PC-3 (cell line): ENCODE data around the gene HTR4.

Experiments used
- EZH2 ChIP-seq: fragments of 300-600 bp; sonication (generic); IDR thresholded peaks from one replicate; pipeline ENCODE4 v1.6.1; 2017; ENCODE audit warnings: antibody characterized with exemption, mild to moderate bottlenecking, low read length; ENCODE audit not compliant: unreplicated experiment
- EZH2phosphoT487 ChIP-seq: fragments of 300-600 bp; sonication (generic); IDR thresholded peaks from 2 replicates; pipeline ENCODE4 v1.6.1; 2018; ENCODE audit warnings: mild to moderate bottlenecking, antibody characterized with exemption, low read length, borderline replicate concordance
- TF ChIP-seq, protein P1 (sequence below): fragments of 300-600 bp; sonication (generic); conservative IDR thresholded peaks from 2 replicates; pipeline ENCODE4 v1.5.1; 2017; ENCODE audit warnings: antibody characterized with exemption, low read depth, mild to moderate bottlenecking, low read length

DNA sequence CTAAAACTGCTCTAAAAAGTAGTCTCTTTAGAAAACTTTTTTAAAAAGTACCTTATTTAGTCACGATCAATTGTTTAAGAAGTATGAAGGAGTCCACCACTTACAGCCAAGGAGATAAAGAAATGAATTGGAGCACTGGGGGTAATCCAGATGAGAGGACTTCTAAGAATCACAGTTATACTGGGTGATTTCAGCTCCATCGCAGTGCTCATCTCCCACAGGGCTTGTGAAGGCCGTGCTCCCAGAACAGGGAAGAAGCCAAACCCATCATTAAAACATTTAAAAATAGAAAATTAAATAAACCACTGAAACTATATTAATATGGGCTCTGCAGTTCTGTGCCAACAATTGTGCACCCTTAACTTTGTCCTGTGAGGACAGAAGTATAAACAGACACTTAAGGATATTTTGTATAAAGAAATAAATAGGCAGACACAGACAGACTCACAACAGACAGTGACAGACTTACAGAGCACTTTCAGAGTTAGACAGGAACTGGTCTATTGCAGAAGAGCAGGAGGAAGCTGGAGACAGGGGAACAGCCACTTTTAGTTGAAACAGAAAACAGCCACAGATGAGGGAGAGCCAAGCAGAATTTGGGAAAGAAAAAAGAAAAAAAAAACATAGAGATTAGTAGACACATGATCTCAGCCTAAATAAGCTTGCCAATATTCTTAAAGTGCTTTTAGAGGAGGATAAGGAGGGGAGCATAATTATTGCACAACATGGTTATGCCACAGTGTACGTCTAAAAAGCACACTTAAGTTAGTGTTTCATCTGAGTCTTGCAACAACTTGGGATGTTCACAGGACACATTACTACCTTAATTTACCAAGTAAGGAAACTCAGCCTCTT, 188.7 kb downstream of the HTR4 start:
- TF ChIP-seq, protein P1, sequence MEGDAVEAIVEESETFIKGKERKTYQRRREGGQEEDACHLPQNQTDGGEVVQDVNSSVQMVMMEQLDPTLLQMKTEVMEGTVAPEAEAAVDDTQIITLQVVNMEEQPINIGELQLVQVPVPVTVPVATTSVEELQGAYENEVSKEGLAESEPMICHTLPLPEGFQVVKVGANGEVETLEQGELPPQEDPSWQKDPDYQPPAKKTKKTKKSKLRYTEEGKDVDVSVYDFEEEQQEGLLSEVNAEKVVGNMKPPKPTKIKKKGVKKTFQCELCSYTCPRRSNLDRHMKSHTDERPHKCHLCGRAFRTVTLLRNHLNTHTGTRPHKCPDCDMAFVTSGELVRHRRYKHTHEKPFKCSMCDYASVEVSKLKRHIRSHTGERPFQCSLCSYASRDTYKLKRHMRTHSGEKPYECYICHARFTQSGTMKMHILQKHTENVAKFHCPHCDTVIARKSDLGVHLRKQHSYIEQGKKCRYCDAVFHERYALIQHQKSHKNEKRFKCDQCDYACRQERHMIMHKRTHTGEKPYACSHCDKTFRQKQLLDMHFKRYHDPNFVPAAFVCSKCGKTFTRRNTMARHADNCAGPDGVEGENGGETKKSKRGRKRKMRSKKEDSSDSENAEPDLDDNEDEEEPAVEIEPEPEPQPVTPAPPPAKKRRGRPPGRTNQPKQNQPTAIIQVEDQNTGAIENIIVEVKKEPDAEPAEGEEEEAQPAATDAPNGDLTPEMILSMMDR = no peak
- TF ChIP-seq EZH2 (no peak), EZH2phosphoT487 (no peak)
